ENCODE data around the gene RCAN2. TPM values are rescaled to one million over a fixed set of nuclear protein-coding genes. Genes with fewer than 3 reads are reported as not detected.

RCAN2 gene
- total RNA-seq, 1 donor from 2014 or later, result 254 TPM

DNA sequence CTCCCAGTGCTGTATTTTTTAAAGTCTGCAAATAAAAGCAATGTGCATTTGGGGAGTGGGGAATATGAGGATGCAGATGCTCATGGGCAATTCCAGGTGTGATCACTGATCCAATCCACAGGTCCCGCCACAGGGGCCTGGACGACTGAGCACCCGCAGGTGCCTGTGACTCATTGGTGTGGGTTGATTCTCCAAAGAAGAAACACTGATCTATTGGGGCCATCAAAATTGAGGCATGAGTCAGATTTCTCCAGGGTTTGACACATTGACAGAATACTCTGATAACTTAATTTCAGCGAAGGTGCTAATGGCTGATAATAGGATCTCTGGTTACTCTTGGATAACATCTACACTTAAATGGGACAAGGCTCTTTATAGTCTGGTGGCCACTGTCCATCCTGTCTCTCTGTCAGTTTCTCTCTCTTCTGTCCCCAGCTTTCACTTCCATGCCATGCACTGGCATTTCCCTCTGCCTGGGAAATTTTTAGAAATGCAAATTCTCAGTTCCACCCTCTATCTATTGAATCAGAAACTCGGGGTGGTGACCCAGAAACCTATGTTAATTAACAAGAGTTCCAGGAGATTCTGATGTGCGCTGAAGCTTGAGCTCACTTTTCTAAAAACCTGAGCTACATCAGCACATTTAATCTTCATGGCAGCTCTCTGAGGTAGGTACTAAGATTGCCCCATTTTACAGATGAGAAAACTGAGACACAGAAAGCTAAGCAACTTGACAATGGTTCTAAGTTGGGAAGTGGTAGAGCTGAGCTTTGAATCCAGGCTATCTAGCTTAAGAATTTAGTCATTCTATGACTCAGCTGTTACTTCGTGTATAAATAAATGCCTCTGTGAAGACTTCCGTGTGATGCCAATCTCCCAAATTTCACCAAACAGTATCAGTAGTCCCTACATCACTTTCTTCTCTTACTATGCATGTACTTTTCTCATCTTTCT is 10.2 kb upstream of the RCAN2 start:
- ATAC-seq (no peak), DNase-seq (no peak)
- intact Hi-C loops (cut with micrococcal nuclease), result loop anchor here (10.0 kb wide), 1 partner anchor 113 kb away; no protein-coding TSS in a partner anchor

DNA sequence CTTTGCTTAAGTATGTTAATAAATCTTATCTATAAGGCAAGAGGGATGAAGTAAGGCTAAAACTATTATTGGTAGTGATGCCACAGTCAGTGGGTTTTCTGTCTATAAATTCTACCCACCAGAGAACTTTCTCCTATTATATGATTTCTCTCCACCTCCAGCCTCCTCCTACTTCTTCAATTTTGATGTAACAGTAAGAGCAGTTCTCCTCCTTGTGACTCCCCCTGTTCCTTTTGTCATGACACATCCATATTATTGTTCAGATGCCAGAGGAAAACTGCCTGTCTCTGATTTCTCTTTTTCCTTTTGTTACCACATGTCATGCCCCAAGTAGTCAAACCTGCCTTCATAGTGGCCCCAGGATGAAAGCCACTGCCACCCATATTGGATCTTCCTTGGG is 9.1 kb upstream of the RCAN2 start:
- DNase-seq, result no peak
- ATAC-seq, result no peak
- intact Hi-C loops (cut with micrococcal nuclease), result loop anchor here (10.0 kb wide), 1 partner anchor 114 kb away; no protein-coding TSS in a partner anchor

DNA sequence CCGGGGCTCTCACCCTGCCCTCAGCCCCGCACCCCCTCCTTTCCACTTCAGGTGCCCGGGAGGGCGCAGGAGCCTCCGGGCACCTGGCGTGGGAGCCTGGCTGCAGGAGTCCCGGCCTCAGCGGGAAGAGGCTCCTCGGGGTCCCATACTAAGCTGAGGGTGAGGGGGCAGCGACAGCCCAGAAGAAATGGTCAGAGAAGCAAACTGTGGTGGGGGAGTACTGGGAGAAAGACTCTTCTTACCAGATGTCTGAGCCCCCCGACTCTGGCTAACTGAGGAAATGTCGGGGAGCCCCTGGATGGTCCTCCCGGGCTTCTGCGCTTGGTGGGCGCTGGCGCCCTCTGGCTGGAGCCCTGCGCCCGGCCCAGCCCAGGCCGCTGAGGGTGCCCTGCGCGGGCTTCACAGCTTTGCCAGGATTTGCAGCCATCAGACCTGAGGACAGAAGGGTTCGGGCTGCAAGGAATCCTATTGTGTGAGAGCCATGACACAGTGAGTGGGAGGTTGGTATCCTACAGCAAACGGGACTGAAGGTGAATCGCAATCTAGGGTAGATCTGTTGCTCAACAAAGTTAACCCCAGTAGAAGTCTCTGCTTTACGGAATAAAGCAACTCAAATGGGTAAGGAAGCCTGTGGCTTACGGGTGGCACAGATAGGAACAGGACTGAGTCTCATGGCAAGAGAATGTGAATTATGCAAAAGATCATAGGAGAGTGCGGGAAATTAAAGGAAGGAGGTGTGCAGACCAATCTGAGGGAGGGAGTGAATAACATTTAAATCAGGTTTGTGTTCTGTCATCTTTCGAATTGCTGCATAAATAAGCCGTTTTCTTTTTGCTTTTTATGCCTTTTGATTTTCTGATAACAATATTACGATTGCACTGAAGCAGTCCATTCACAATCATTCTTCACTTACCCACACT is 639 bp upstream of the RCAN2 start:
- ATAC-seq, result peak; percentile 88
- peak; percentile 81 for DNase-seq
- intact Hi-C loops (cut with micrococcal nuclease), result no loop called here

DNA sequence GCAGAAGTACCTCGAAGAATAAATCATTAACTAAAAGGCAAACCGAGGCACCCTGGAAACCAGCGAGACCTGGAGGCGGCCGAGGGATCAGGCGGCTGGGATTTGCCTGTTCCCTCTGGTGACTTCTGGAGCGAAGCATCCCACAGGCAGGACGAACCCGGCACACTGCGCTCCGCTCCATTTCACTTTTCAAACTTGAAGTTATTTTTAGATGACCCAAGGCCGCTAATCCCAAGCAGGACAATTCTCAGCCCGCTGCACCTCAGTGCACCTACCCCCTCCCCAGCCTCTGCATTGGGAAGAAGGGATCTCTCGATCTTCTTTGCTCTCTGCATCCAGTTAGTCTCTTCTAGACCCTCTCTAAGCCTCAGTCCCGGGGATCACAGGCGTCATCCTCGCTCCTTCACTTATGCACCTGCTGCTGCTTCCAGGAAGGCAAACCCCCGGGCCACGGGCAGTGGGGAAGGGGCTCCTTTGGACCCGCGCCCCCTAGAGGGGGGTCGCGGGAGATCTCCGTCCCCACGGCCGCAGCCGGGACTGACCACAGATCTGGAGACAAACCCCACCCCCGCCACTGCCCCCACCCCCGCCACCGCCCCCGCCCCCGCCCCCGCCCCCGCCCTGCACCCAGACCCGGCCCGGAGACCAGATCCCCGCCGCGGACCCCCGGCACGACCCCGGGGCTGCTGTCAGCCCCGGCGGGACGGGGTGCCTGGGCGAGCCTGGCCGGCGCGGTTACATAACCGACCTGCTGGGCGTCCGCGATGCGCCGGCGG is 636 bp downstream of the RCAN2 start:
- peak; percentile 35 for ATAC-seq
- DNase-seq, result peak; percentile 65
- intact Hi-C loops (cut with micrococcal nuclease), result no loop called here

DNA sequence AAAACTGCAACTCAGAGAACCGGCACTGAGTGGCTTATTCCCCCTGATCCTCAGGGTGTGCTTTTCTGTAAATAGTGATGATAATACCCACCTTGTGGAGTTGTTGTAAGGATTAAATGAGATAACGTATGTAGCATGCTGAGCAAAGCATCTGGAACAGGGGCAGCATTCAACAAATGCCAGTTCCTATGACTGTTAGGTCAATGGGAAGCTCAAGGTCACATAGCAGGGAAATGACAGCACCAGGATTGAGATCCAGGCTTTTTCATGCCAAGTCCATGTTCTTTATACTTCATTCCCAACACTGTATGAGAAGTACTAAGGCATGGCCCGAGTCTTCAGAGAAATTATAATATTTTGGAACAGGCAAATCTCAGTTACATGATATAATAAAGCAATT is 5.1 kb downstream of the RCAN2 start:
- DNase-seq (no peak), ATAC-seq (peak; percentile 38)
- intact Hi-C loops (cut with micrococcal nuclease), result no loop called here

DNA sequence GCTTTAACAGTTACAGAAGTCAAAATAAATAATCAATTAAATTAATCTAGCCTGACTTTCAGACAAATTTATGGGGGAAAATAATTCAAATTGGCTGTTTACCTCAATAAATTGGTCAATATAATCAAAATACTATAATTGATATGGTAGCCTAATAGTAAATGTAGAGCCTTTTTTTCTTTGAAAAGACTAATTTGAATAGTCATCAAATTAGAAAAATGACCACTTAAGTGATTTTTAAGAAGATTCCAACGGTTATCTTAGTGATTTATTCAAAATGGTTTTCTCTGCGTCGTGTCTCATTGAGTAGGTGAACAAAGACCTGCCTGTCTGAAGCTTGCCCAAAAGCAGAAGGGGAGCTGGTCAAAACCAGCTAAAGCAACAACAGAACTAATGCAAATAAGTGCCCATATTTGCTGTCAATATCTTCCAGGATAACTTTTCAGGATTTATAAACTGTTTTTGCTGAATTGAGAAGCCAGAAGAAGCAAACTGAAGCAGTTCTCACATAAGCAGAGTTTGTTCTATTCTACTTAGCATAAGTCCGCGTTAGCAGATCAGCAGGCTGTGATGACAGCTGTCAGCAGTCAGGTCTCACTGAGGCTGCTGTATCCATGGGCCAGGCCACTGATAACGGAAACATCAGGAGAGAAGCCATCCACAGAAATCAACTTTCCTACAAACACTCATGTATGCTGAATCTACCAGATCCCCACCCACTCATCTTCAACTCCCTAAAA is 7.0 kb downstream of the RCAN2 start:
- peak; percentile 69 for DNase-seq
- intact Hi-C loops (cut with micrococcal nuclease), result loop anchor here (5.0 kb wide), 1 partner anchor 62 kb away; no protein-coding TSS in a partner anchor
- peak; percentile 83 for ATAC-seq

DNA sequence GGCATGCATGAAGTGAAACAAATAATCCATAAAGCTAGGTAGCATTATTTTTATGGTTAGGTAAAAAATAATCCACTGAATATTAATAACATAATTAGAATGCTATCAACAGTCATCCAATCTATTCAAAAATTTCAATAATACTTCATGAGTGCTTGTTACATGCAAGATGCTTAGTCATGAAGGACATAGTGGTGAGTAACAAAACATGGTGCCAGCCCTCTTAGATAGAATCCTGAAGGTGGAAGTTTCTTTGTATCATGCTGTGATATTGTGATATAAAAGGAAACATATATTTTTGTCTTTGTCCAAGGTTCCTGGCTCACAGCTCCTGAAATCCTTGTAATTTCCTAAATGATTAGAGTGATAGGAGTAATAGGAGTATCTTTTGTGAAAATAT is 14.9 kb downstream of the RCAN2 start:
- DNase-seq (no peak), ATAC-seq (no peak)
- intact Hi-C loops (cut with micrococcal nuclease), result no loop called here

DNA sequence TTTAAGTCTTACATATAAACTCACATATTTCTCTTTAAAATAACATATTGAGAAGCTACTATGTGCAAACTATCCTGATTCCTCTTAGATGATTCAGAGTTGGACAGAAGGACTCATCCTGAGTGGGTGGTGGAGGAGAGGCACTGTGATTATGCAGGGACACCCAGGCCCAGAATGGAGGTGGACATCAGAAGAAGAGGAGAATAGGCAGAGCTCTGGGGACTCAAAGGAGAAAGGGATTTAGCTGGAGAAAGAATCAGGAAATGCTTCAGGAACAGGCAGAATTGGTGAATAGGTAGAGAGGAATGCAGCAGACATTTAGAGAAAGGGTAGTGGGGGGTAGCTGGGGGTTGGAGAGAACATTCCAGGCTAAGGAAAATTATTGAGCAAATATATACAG is 17.4 kb downstream of the RCAN2 start:
- intact Hi-C loops (cut with micrococcal nuclease), result no loop called here
- DNase-seq, result no peak

DNA sequence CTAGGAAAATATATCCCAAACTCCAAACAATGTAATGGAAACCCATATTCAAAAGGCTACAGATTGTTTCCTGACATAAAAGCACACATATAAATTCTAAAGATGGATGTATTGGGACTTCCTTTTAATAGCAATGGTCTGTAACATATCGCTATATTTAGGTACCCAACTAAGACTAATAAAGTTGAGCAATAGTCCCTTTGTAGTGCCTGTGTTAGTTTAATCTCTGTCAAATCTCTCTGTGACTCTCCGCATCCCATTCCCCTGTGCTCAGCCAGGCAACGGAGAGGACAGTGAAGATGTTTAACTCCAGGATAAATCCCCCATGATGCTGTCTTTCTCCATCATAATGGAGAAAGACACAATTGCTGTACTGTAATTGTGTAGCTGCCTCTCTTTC is 19.0 kb downstream of the RCAN2 start:
- no peak for DNase-seq
- ATAC-seq, result no peak
- intact Hi-C loops (cut with micrococcal nuclease), result no loop called here

More for the DNA sequence above, 17.4 kb downstream of the RCAN2 start:
- ATAC-seq, result no peak

DNA sequence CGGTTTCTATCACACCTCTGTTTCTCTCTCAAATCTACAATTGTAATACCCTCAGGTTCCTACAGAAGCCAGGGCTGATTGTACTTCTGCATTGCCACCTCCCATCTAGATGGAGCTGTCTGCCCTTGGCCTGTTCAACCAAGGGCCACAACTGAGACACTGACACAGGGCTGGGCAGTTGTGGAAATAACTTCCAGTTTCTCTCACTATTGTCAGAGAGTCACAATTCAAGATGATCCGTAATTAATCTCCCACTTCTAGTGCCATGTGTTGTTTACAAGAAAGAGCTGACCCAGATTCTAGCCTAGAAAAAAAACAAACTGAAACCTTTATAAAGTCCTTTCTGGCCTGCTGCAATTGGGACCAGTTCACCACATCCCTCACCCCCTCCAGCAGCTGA is 22.2 kb downstream of the RCAN2 start:
- peak; percentile 29 for ATAC-seq

DNA sequence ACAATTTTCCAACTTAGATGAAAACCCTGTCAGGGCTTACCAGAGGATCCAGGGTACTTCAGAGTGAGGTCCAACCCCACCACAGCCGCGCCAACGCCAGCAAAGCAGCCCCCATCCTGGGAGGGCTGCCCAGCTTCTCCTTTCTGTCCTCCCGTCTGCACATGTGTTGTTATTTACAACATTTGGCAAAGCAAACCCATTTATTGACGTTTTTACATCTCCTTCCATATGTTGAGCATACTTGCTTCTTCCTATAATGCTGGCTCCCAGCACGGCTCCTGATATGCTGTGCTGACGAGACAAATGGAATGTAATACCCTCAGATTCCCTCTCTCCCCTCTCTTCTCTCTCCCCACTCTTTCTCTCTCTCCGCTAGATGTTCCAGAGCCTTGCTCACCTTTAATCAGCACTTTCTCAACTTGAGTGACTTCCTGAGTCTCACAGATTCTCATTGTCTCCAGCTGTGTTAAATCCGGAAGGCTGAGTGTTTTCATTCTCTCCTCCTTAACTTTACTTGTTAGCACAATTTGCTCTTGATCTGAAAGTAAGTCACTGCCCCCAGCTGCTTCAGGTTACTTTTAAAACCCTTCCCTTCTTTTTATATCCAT is 22.7 kb downstream of the RCAN2 start:
- intact Hi-C loops (cut with micrococcal nuclease), result no loop called here
- peak; percentile 8 for ATAC-seq
- DNase-seq, result no peak

More for the DNA sequence above, 22.2 kb downstream of the RCAN2 start:
- intact Hi-C loops (cut with micrococcal nuclease), result no loop called here
- no peak for DNase-seq

DNA sequence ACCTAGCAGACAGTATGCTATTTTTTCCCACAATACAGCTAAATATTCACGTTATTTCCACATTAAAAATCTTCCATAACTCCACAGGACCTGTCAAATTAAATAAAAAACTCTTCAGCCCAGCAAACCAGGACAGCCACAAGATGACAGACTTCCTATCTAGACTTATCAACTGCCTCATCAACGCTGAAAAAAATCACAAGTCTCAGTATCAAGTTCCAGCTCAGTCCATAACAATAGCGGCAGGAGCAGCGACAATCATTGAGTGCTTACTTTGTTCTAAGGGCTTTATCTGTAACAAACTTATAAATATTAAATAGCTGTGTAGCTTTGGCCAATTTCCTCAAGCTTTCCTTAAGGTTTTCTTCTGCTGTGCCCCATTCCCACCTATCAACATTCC is 24.7 kb downstream of the RCAN2 start:
- DNase-seq (no peak), ATAC-seq (no peak)
- intact Hi-C loops (cut with micrococcal nuclease), result no loop called here

DNA sequence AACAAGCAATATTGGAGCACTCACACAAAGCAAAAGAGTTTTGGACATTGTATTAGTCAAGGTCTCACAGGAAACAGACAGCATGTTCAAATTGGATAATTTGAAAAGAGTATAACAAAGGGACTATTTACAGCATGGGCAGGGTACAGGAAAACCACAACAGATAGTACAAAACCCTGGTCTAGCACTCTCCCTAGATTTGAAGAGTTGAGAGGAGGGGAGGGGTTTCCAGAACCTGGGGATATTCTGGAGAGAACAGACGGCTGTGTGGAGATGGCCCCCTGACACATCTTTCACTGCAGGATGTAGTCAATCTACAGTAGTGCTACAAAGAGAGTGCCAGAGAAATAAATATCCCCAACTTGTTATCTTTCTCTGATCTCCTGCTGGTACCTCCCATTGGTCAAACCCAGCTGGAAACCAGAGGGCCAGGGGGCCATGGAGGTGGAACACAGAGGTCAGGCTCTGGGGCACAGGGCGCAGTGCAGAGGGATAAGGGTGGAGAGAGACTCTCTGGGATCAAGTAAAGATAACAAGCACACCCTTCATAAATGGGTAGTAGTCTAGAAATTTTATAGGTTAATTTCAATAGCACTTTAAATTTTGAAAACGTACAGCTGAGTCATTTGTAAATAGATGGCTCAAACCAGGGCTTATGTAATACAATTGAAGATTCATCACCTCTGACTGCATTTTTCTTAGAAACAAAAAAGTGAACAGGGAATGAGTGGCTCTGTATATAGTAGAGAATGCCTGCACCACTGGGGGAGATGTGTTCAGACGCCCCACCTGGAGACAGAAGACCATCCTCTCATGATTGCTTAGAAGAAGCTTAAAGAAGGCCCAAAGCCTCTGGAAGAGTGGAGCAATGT is 25.7 kb downstream of the RCAN2 start:
- DNase-seq (no peak), ATAC-seq (peak; percentile 25)
- intact Hi-C loops (cut with micrococcal nuclease), result no loop called here

DNA sequence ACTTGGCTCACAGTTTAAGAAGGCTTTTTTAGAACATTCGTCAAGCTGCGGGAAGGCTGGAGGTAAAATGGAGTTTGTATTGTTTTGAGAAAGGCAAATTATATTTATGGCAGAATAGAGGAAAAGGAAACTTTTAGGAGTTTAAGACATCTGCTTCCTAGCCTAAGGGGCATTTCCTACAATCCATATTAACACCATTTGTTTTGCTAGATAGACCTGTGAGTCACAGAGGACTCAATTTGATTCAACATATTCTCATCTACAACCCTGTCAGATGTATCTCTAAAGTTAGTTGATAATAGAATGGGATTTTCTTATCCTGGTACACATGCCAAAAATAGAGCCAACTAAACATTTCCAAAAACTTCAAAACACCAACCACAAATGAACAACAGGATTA is 35.0 kb downstream of the RCAN2 start:
- intact Hi-C loops (cut with micrococcal nuclease), result no loop called here
- ATAC-seq (no peak), DNase-seq (no peak)

DNA sequence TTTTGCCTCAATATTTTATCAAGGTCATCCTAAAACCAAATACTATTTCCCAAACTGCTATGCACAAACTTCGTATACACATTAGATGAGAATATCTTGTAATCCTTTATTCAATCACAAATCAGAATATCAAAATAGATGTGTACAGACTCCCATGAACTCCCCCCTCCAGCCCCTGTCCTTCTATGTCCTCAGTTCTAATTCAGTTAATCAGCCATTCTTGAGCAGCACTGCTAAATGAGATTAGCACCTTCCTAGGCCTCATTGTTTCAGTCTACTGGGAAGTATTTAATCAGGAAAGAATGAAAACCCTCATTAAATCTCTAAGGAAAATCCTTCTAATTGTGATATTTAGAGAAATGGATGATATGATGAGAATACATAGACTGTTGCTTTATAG is 36.6 kb downstream of the RCAN2 start:
- ATAC-seq (peak; percentile 56), DNase-seq (no peak)
- intact Hi-C loops (cut with micrococcal nuclease), result no loop called here

DNA sequence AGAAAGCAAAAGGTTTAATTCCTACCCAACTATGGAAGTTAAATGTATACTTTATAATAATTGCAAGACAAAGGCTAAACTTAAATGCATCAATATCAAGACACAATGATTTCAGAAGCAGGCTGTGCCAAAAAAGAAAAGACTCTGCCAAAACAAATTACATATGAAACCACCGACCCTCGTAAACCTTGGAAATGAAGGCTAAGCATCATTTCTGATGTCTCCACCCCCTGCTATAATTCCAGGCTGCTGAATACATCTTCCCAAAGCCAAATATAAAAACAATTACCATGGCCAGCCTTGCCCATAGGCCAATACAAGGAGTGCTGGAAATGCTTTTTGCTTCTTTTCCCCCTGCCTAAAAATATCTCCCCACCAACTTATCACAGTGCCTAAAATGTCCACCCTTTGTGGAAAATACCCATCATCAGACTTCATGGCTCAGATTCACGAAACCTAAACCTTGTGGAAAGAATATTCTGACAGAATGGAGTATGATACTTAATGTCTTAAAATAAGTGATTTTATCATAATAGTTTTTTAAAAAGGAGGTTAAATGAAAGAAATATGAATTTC is 37.4 kb downstream of the RCAN2 start:
- intact Hi-C loops (cut with micrococcal nuclease), result no loop called here
- peak; percentile 45 for ATAC-seq
- no peak for DNase-seq

DNA sequence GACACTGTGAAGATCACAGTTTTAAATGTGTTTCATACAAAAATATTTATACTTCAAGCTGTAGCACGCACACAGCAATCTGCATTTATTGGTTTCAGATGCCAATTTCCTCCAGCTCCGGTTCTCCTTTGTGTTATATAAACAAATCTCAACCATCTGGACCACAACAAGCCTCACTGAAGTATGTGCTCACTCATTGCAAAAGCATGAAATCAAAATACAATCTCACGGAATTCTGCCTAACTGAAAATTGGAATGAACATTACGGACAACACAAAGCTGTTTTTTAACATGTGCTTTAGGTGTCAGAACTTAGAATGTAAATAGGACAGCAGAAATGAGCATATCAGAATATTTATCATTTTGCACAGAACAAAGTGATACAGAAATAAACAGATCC is 38.0 kb downstream of the RCAN2 start:
- DNase-seq (no peak), ATAC-seq (no peak)
- intact Hi-C loops (cut with micrococcal nuclease), result no loop called here
